HCT116 (cell line): Measurements from ENCODE around the gene BTF3. TPM values are rescaled to one million over a fixed set of nuclear protein-coding genes. Genes with fewer than 3 reads are reported as not detected.

Experiments used
- ATAC-seq: fragments of 200-7000 bp; cut with Tn5 transposase; 2 replicates; pipeline ENCODE4 v1.9.1; 2020; ENCODE audit warnings: mild to moderate bottlenecking, moderate library complexity
- BruUV-seq: library from RNA; stranded (reverse); fragments of 400-500 nt; replicated peaks from 2 replicates; lab custom pipeline; 2021; lab: Mats Ljungman, UMichigan
- CTCF ChIA-PET: fragments of 300-600 bp; sonication (Branson Sonifier 250); formaldehyde crosslinking; loops from one replicate; lab custom pipeline; 2021; ENCODE audit warnings: antibody characterized with exemption; lab: Charles Lee
- POLR2A ChIA-PET: fragments of 300-600, 350-600 bp; sonication (Branson Sonifier 250); formaldehyde crosslinking; loops from one replicate; lab custom pipeline; 2021; ENCODE audit warnings: antibody characterized with exemption; lab: Charles Lee
- RAD21 ChIA-PET, 2 experiments: fragments of 300-600 bp; sonication (Branson Sonifier 250); formaldehyde crosslinking; loops; one replicate each; lab custom pipeline; 2023; ENCODE audit warnings: low total read pairs in 2 of 2; ENCODE audit not compliant: uncharacterized antibody in 2 of 2, unreplicated experiment in 2 of 2, low non-redundant PET in 1 of 2; lab: Charles Lee
- DNase-seq: peaks from one replicate; pipeline ENCODE4 v3.0.0-alpha.2; 2010; ENCODE audit warnings: low read depth, low spot score
- H2AFZ ChIP-seq: fragments of 200-600 bp; shearing (Covaris generic), sonication (generic); 2 replicates; pipeline ENCODE4 v1.6.1; 2017; ENCODE audit warnings: low read depth, mixed run types, mixed read lengths, antibody characterized with exemption, low read length; ENCODE audit not compliant: poor library complexity, severe bottlenecking
- H3K27ac ChIP-seq: 2 replicates; pipeline ENCODE4 v1.5.1; 2012; ENCODE audit warnings: low read depth, low read length
- H3K27me3 ChIP-seq: fragments of 200-600 bp; sonication (generic); 2 replicates; pipeline ENCODE4 v1.6.1; 2016; ENCODE audit warnings: mixed run types, low read length, mixed read lengths; ENCODE audit not compliant: insufficient read depth
- H3K36me3 ChIP-seq, 2 experiments: fragments of 200-500 bp in 1 of 2; fragments of 200-600 bp in 1 of 2; sonication (Bioruptor generic) in 1 of 2; sonication (generic) in 1 of 2; 2 replicates each; pipeline versions ENCODE4 v1.5.1 to v1.6.1; 2014 to 2016; ENCODE audit warnings: low read length in 2 of 2, inconsistent platforms in 1 of 2, mixed read lengths in 1 of 2, mixed run types in 1 of 2; ENCODE audit not compliant: insufficient read depth in 2 of 2, control insufficient read depth in 1 of 2
- H3K4me1 ChIP-seq, 2 experiments: fragments of 200-600 bp in 1 of 2; sonication (generic) in 1 of 2; 2 replicates each; pipeline versions ENCODE4 v1.5.1 to v1.6.1; 2012 to 2017; ENCODE audit warnings: low read length in 2 of 2, inconsistent platforms in 1 of 2, mild to moderate bottlenecking in 1 of 2, mixed read lengths in 1 of 2, mixed run types in 1 of 2, moderate library complexity in 1 of 2; ENCODE audit not compliant: insufficient read depth in 2 of 2, control insufficient read depth in 1 of 2
- H3K4me2 ChIP-seq: fragments of 200-600 bp; sonication (generic); 2 replicates; pipeline ENCODE4 v1.6.1; 2017; ENCODE audit warnings: mixed run types, low read length, mixed read lengths
- H3K4me3 ChIP-seq, 2 experiments: fragments of 200-600 bp in 1 of 2; sonication (generic) in 1 of 2; replicated peaks in 1 of 2; 2 replicates each; pipeline ENCODE4 v1.5.1; 2011 to 2016; ENCODE audit warnings: low read length in 2 of 2, control low read depth in 1 of 2, low read depth in 1 of 2, mild to moderate bottlenecking in 1 of 2, mixed read lengths in 1 of 2, mixed run types in 1 of 2
- H3K79me2 ChIP-seq: fragments of 200-600 bp; sonication (generic); 2 replicates; pipeline ENCODE4 v1.6.1; 2017; ENCODE audit warnings: mild to moderate bottlenecking, mixed run types, low read length, moderate library complexity, mixed read lengths; ENCODE audit not compliant: insufficient read depth
- H3K9ac ChIP-seq: fragments of 200-600 bp; sonication (generic); 2 replicates; pipeline ENCODE4 v1.6.1; 2016; ENCODE audit warnings: low read length, mixed read lengths
- H3K9me2 ChIP-seq: fragments of 200-600 bp; sonication (generic), shearing (Covaris generic); 2 replicates; pipeline ENCODE4 v1.6.1; 2017; ENCODE audit warnings: mixed run types, mild to moderate bottlenecking, moderate library complexity; ENCODE audit not compliant: insufficient read depth
- H3K9me3 ChIP-seq, 2 experiments: fragments of 200-500 bp in 1 of 2; fragments of 200-600 bp in 1 of 2; sonication (Bioruptor generic) in 1 of 2; sonication (generic) in 1 of 2; 2 replicates each; pipeline ENCODE4 v1.6.1; 2014 to 2017; ENCODE audit warnings: low read length in 2 of 2, mixed read lengths in 2 of 2, inconsistent platforms in 1 of 2, low read depth in 1 of 2, mild to moderate bottlenecking in 1 of 2, mixed run types in 1 of 2, moderate library complexity in 1 of 2; ENCODE audit not compliant: control insufficient read depth in 1 of 2, insufficient read depth in 1 of 2
- H4K20me1 ChIP-seq: fragments of 200-600 bp; sonication (generic), shearing (Covaris generic); 2 replicates; pipeline ENCODE4 v1.6.1; 2017; ENCODE audit warnings: mixed run types, mild to moderate bottlenecking, moderate library complexity; ENCODE audit not compliant: insufficient read depth
- CBX3 ChIP-seq: IDR thresholded peaks from 2 replicates; pipeline ENCODE4 v1.6.1; 2012; ENCODE audit warnings: low read depth
- CEBPB ChIP-seq: IDR thresholded peaks from 2 replicates; pipeline ENCODE4 v1.6.1; 2012; ENCODE audit warnings: low read depth
- EGR1 ChIP-seq: IDR thresholded peaks from 2 replicates; pipeline ENCODE4 v1.6.1; 2012; ENCODE audit warnings: low read depth
- ELF1 ChIP-seq: IDR thresholded peaks from 2 replicates; pipeline ENCODE4 v1.6.1; 2012; ENCODE audit warnings: low read depth, borderline replicate concordance
- EZH2phosphoT487 ChIP-seq: fragments of 200-600 bp; IDR thresholded peaks from 2 replicates; pipeline ENCODE4 v1.6.1; 2018; ENCODE audit warnings: antibody characterized with exemption, borderline replicate concordance
- FOSL1 ChIP-seq: IDR thresholded peaks from 2 replicates; pipeline ENCODE4 v1.6.1; 2012; ENCODE audit warnings: low read depth
- JUND ChIP-seq: IDR thresholded peaks from 2 replicates; pipeline ENCODE4 v1.6.1; 2012
- POLR2A ChIP-seq: IDR thresholded peaks from 2 replicates; pipeline ENCODE4 v1.7.0; 2011; ENCODE audit warnings: borderline replicate concordance; ENCODE audit not compliant: insufficient read depth, insufficient read length; ENCODE audit errors: extremely low read depth
- POLR2AphosphoS5 ChIP-seq: IDR thresholded peaks from 2 replicates; pipeline ENCODE4 v1.6.1; 2011; ENCODE audit warnings: mild to moderate bottlenecking, low read depth, low read length, moderate library complexity
- SIN3A ChIP-seq: IDR thresholded peaks from 2 replicates; pipeline ENCODE4 v1.6.1; 2012; ENCODE audit warnings: low read depth
- SP1 ChIP-seq: IDR thresholded peaks from 2 replicates; pipeline ENCODE4 v1.6.1; 2012; ENCODE audit warnings: low read depth
- TCF7L2 ChIP-seq: IDR thresholded peaks from 2 replicates; pipeline ENCODE4 v1.7.0; 2011; ENCODE audit warnings: borderline replicate concordance, inconsistent platforms; ENCODE audit not compliant: insufficient read depth, insufficient read length; ENCODE audit errors: extremely low read depth
- YY1 ChIP-seq: IDR thresholded peaks from 2 replicates; pipeline ENCODE4 v1.6.1; 2011; ENCODE audit warnings: low read length, low read depth, moderate library complexity, mild to moderate bottlenecking; ENCODE audit not compliant: insufficient replicate concordance; ENCODE audit errors: extremely low read depth
- ZFX ChIP-seq: fragments of 450-650 bp; IDR thresholded peaks from 2 replicates; pipeline ENCODE4 v1.6.1; 2017
- ZNF274 ChIP-seq: fragments of 200-500 bp; sonication (Bioruptor generic); IDR thresholded peaks from 2 replicates; pipeline ENCODE4 v1.6.1; 2014; ENCODE audit warnings: mild to moderate bottlenecking, low read depth, low read length, inconsistent platforms
- intact Hi-C: fragments of 100-400 bp; cut with micrococcal nuclease; formaldehyde crosslinking; loops from 2 replicates; pipeline ENCODE4 v1.10.0; 2022
- total RNA-seq: library from RNA; stranded (reverse); gene quantifications from one replicate; pipeline ENCODE4 v1.2.1, GENCODE V29; 2021; ENCODE audit not compliant: unreplicated experiment
- TF ChIP-seq, protein P1 (sequence below), 3 experiments: fragments of 200-600 bp in 1 of 3; sonication (generic) in 1 of 3; IDR thresholded peaks in 2 of 3; conservative IDR thresholded peaks in 1 of 3; 2 replicates each; pipeline ENCODE4 v1.5.1; 2012 to 2017; ENCODE audit warnings: low read depth in 2 of 3, low read length in 2 of 3, antibody characterized with exemption in 1 of 3, borderline replicate concordance in 1 of 3, control low read depth in 1 of 3, mild to moderate bottlenecking in 1 of 3, mixed read lengths in 1 of 3, mixed run types in 1 of 3, moderate library complexity in 1 of 3; ENCODE audit not compliant: insufficient read depth in 1 of 3
- TF ChIP-seq, protein P2 (sequence below): IDR thresholded peaks from 2 replicates; pipeline ENCODE4 v1.6.1; 2011; ENCODE audit warnings: mild to moderate bottlenecking, low read length, moderate library complexity; ENCODE audit not compliant: insufficient replicate concordance; ENCODE audit errors: extremely low read depth
- TF ChIP-seq, protein P3 (sequence below): IDR thresholded peaks from 2 replicates; pipeline ENCODE4 v1.6.1; 2012
- TF ChIP-seq, protein P4 (sequence below): IDR thresholded peaks from 2 replicates; pipeline ENCODE4 v1.6.1; 2012; ENCODE audit warnings: low read depth

The BTF3 gene
- total RNA-seq, 1 experiment from 2014 or later, result 868 TPM

- POLR2A ChIA-PET, result no interaction called here
- no peaks in the 10 kb centered on the region for H3K79me2 ChIP-seq
- no peak for ATAC-seq
- H3K36me3 ChIP-seq, result no peaks in the 10 kb centered on the region
- no peaks in the 10 kb centered on the region for H3K27me3 ChIP-seq
- RAD21 ChIA-PET, result no interaction called here
- no peak overlapping the region for H2AFZ ChIP-seq
- CTCF ChIA-PET, result interaction anchor here (0.8 to 1.3 kb wide), 2 partner anchors 12 to 267 kb away, joined by 3 read pairs; no protein-coding TSS in a partner anchor
- no peaks in the 10 kb centered on the region for H3K9me2 ChIP-seq
- H3K9ac ChIP-seq, result no peak overlapping the region
- TF ChIP-seq YY1 (no peak), JUND (no peak), SIN3A (no peak), POLR2A (no peak), CBX3 (no peak), EZH2phosphoT487 (no peak), ZNF274 (no peak), CEBPB (no peak), POLR2AphosphoS5 (no peak), ZFX (no peak), ELF1 (no peak), TCF7L2 (no peak), EGR1 (no peak), FOSL1 (no peak), SP1 (no peak)
- TF ChIP-seq, protein P1, sequence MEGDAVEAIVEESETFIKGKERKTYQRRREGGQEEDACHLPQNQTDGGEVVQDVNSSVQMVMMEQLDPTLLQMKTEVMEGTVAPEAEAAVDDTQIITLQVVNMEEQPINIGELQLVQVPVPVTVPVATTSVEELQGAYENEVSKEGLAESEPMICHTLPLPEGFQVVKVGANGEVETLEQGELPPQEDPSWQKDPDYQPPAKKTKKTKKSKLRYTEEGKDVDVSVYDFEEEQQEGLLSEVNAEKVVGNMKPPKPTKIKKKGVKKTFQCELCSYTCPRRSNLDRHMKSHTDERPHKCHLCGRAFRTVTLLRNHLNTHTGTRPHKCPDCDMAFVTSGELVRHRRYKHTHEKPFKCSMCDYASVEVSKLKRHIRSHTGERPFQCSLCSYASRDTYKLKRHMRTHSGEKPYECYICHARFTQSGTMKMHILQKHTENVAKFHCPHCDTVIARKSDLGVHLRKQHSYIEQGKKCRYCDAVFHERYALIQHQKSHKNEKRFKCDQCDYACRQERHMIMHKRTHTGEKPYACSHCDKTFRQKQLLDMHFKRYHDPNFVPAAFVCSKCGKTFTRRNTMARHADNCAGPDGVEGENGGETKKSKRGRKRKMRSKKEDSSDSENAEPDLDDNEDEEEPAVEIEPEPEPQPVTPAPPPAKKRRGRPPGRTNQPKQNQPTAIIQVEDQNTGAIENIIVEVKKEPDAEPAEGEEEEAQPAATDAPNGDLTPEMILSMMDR (IDR thresholded peaks at IDR 0.05 in 2 of 3, conservative IDR thresholded peaks at IDR 0.05 in 1 of 3; ENCODE audit: borderline replicate concordance in 1 of 3, insufficient read depth in 1 of 3, low read depth in 2 of 3, low read length in 2 of 3), result no peak
- TF ChIP-seq, protein P2, sequence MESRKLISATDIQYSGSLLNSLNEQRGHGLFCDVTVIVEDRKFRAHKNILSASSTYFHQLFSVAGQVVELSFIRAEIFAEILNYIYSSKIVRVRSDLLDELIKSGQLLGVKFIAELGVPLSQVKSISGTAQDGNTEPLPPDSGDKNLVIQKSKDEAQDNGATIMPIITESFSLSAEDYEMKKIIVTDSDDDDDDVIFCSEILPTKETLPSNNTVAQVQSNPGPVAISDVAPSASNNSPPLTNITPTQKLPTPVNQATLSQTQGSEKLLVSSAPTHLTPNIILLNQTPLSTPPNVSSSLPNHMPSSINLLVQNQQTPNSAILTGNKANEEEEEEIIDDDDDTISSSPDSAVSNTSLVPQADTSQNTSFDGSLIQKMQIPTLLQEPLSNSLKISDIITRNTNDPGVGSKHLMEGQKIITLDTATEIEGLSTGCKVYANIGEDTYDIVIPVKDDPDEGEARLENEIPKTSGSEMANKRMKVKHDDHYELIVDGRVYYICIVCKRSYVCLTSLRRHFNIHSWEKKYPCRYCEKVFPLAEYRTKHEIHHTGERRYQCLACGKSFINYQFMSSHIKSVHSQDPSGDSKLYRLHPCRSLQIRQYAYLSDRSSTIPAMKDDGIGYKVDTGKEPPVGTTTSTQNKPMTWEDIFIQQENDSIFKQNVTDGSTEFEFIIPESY, result no peak
- TF ChIP-seq, protein P3, sequence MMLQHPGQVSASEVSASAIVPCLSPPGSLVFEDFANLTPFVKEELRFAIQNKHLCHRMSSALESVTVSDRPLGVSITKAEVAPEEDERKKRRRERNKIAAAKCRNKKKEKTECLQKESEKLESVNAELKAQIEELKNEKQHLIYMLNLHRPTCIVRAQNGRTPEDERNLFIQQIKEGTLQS, result no peak
- TF ChIP-seq, protein P4, sequence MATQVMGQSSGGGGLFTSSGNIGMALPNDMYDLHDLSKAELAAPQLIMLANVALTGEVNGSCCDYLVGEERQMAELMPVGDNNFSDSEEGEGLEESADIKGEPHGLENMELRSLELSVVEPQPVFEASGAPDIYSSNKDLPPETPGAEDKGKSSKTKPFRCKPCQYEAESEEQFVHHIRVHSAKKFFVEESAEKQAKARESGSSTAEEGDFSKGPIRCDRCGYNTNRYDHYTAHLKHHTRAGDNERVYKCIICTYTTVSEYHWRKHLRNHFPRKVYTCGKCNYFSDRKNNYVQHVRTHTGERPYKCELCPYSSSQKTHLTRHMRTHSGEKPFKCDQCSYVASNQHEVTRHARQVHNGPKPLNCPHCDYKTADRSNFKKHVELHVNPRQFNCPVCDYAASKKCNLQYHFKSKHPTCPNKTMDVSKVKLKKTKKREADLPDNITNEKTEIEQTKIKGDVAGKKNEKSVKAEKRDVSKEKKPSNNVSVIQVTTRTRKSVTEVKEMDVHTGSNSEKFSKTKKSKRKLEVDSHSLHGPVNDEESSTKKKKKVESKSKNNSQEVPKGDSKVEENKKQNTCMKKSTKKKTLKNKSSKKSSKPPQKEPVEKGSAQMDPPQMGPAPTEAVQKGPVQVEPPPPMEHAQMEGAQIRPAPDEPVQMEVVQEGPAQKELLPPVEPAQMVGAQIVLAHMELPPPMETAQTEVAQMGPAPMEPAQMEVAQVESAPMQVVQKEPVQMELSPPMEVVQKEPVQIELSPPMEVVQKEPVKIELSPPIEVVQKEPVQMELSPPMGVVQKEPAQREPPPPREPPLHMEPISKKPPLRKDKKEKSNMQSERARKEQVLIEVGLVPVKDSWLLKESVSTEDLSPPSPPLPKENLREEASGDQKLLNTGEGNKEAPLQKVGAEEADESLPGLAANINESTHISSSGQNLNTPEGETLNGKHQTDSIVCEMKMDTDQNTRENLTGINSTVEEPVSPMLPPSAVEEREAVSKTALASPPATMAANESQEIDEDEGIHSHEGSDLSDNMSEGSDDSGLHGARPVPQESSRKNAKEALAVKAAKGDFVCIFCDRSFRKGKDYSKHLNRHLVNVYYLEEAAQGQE, result no peak
- intact Hi-C loops, result no loop called here
- H3K9me3 ChIP-seq, result no peaks in the 10 kb centered on the region
- no peaks in the 10 kb centered on the region for H4K20me1 ChIP-seq
- H3K4me2 ChIP-seq, result no peak overlapping the region
- no TSS peak for BruUV-seq
- no peak for DNase-seq
- H3K4me3 ChIP-seq, result no peak overlapping the region
- no peaks in the 10 kb centered on the region for H3K4me1 ChIP-seq
- no peak overlapping the region for H3K27ac ChIP-seq
These were observed 27.5 kb downstream of the BTF3 start for GRCh38 chr5:73525606-73526203.
